DND-41 (cell line): ENCODE measurements around the gene RASGRF1.
"Not testable (repeated sequence)": the region's sequence is repeated elsewhere in the genome, so short reads cannot be mapped to it uniquely, and the experiment has no call there.

ENCODE experiments used
- ATAC-seq: fragments of 200-7000 bp; cut with Tn5 transposase; 3 replicates; pipeline ENCODE4 v1.9.1; 2021; ENCODE audit warnings: low read depth; ENCODE audit not compliant: insufficient read depth
- DNase-seq: peaks from one replicate; pipeline ENCODE4 v3.0.0-alpha.2; 2020
- H2AFZ ChIP-seq: 2 replicates; pipeline ENCODE4 v1.6.0; 2012; ENCODE audit warnings: low read depth, low read length
- H3K27ac ChIP-seq: 2 replicates; pipeline ENCODE4 v1.5.1; 2012; ENCODE audit warnings: low read length, inconsistent platforms
- H3K27me3 ChIP-seq: fragments of 200-600 bp; sonication (generic); 2 replicates; pipeline ENCODE4 v1.6.0; 2012; ENCODE audit warnings: low read length, mild to moderate bottlenecking, inconsistent platforms; ENCODE audit not compliant: insufficient read depth, poor library complexity
- H3K36me3 ChIP-seq: 2 replicates; pipeline ENCODE4 v1.5.1; 2012; ENCODE audit warnings: low read length, inconsistent platforms; ENCODE audit not compliant: insufficient read depth
- H3K4me1 ChIP-seq: 2 replicates; pipeline ENCODE4 v1.5.1; 2012; ENCODE audit warnings: mild to moderate bottlenecking, low read length; ENCODE audit not compliant: insufficient read depth
- H3K4me2 ChIP-seq: 2 replicates; pipeline ENCODE4 v1.6.0; 2012; ENCODE audit warnings: mild to moderate bottlenecking, moderate library complexity, low read length, inconsistent platforms; ENCODE audit not compliant: insufficient read depth
- H3K4me3 ChIP-seq, 2 experiments: fragments of 200-600 bp in 1 of 2; shearing (Covaris generic) in 1 of 2; 2 replicates each; pipeline ENCODE4 v1.5.1; 2012 to 2016; ENCODE audit warnings: inconsistent platforms in 2 of 2, low read length in 2 of 2, mild to moderate bottlenecking in 2 of 2, low read depth in 1 of 2, moderate library complexity in 1 of 2
- H3K79me2 ChIP-seq: 2 replicates; pipeline ENCODE4 v1.6.0; 2012; ENCODE audit warnings: low read length, inconsistent platforms; ENCODE audit not compliant: insufficient read depth
- H3K9ac ChIP-seq: 2 replicates; pipeline ENCODE4 v1.6.0; 2012; ENCODE audit warnings: low read depth, mild to moderate bottlenecking, inconsistent platforms, low read length, moderate library complexity
- H3K9me3 ChIP-seq: 2 replicates; pipeline ENCODE4 v1.5.1; 2012; ENCODE audit warnings: low read length, moderate library complexity, mild to moderate bottlenecking, inconsistent platforms; ENCODE audit not compliant: insufficient read depth, severe bottlenecking
- H4K20me1 ChIP-seq: 2 replicates; pipeline ENCODE4 v1.6.0; 2012; ENCODE audit warnings: low read length; ENCODE audit not compliant: insufficient read depth
- CTCF ChIP-seq: IDR thresholded peaks from 2 replicates; pipeline ENCODE4 v1.5.1; 2012; ENCODE audit warnings: borderline replicate concordance, low read length, moderate library complexity, mild to moderate bottlenecking; ENCODE audit not compliant: poor library complexity, severe bottlenecking; ENCODE audit errors: extremely low read depth
- EZH2 ChIP-seq: IDR thresholded peaks from 3 replicates; pipeline ENCODE4 v1.6.1; 2012; ENCODE audit warnings: borderline replicate concordance, low read depth, mild to moderate bottlenecking, moderate library complexity, low read length, inconsistent platforms; ENCODE audit not compliant: severe bottlenecking

RASGRF1 gene

GRCh38 chr15:78995921-78996893 is 94.4 kb downstream of the RASGRF1 start:
- no peaks in the 10 kb centered on the region for H4K20me1 ChIP-seq
- no peak overlapping the region for H3K4me3 ChIP-seq

GRCh38 chr15:78995161-78995560 is 95.4 kb downstream of the RASGRF1 start:
- H3K4me1 ChIP-seq, ATAC-seq, H3K27me3 ChIP-seq, H3K9ac ChIP-seq, H3K27ac ChIP-seq, H4K20me1 ChIP-seq, DNase-seq, H2AFZ ChIP-seq, H3K79me2 ChIP-seq, H3K4me3 ChIP-seq, H3K9me3 ChIP-seq, H3K4me2 ChIP-seq, H3K36me3 ChIP-seq: not testable (repeated sequence)

More at GRCh38 chr15:78995921-78996893, 94.4 kb downstream of the RASGRF1 start:
- ATAC-seq, result no peak
- H3K27me3 ChIP-seq, result no peaks in the 10 kb centered on the region
- no peaks in the 10 kb centered on the region for H3K9me3 ChIP-seq
- H3K36me3 ChIP-seq, result no peaks in the 10 kb centered on the region
- DNase-seq, result no peak
- H3K4me1 ChIP-seq, result no peaks in the 10 kb centered on the region
- no peak overlapping the region for H3K9ac ChIP-seq
- H3K4me2 ChIP-seq, result no peak overlapping the region
- TF ChIP-seq CTCF (no peak), EZH2 (no peak)
- no peak overlapping the region for H3K27ac ChIP-seq
- H3K79me2 ChIP-seq, result no peaks in the 10 kb centered on the region
- no peak overlapping the region for H2AFZ ChIP-seq

- no peak for DNase-seq
- no peak for ATAC-seq
- no peak overlapping the region for H3K9ac ChIP-seq
- no peaks in the 10 kb centered on the region for H3K9me3 ChIP-seq
- TF ChIP-seq EZH2 (no peak), CTCF (no peak)
- H3K4me3 ChIP-seq, result no peak overlapping the region
- H3K4me2 ChIP-seq, result no peak overlapping the region
- no peaks in the 10 kb centered on the region for H3K4me1 ChIP-seq
- H3K79me2 ChIP-seq, result no peaks in the 10 kb centered on the region
- no peaks in the 10 kb centered on the region for H3K36me3 ChIP-seq
- no peaks in the 10 kb centered on the region for H3K27me3 ChIP-seq
- no peaks in the 10 kb centered on the region for H4K20me1 ChIP-seq
- no peak overlapping the region for H3K27ac ChIP-seq
- H2AFZ ChIP-seq, result no peak overlapping the region
Observed at GRCh38 chr15:78993931-78994530, 96.5 kb downstream of the RASGRF1 start.
